ENCODE measurements around the gene C2orf68. TPM values are rescaled to one million over a fixed set of nuclear protein-coding genes. Genes with fewer than 3 reads are reported as not detected.
A peak's percentile ranks its signal among the peaks of the same experiment; 100 is the strongest.

Gene C2orf68
- total RNA-seq, 4 donors from 2014 or later, result 12.3 to 21.0 (median 19.8) TPM

GRCh38 chr2:85588645-85589044 is 23.2 kb downstream of the C2orf68 start:
- peak overlapping the region in 3 of 4 donors; percentile 33 to 73 (median 63) for H3K27ac ChIP-seq
- WGBS, 2 donors (ENCODE audit: low coverage in 1 of 2), result 85 to 88% methylated on average over 3 to 4 of the region's 4 CpGs
- H3K36me3 ChIP-seq, result peaks cover 0 to 6% of the 10 kb centered on the region in 2 donors
- ATAC-seq, result no peak
- no peaks in the 10 kb centered on the region for H3K9me3 ChIP-seq
- H3K27me3 ChIP-seq, result no peaks in the 10 kb centered on the region
- H3K4me1 ChIP-seq, result peaks cover 0 to 95% (median 39%) of the 10 kb centered on the region in 3 donors
- no peak overlapping the region for H3K4me3 ChIP-seq
- no peak for TF ChIP-seq EP300 (IDR thresholded peaks at IDR 0.05)
- no peak for TF ChIP-seq CTCF (IDR thresholded peaks at IDR 0.05)
- TF ChIP-seq POLR2AphosphoS5 (IDR thresholded peaks at IDR 0.05), result no peak
- no peak for TF ChIP-seq POLR2A (IDR thresholded peaks at IDR 0.05)

GRCh38 chr2:85588236-85588635 is 23.6 kb downstream of the C2orf68 start:
- WGBS, 2 donors (ENCODE audit: low coverage in 1 of 2), result 85 to 89% methylated on average over 4 of the region's 4 CpGs

GRCh38 chr2:85585781-85586105 is 26.1 kb downstream of the C2orf68 start:
- TF ChIP-seq POLR2A (IDR thresholded peaks at IDR 0.05) (no peak), POLR2AphosphoS5 (IDR thresholded peaks at IDR 0.05) (peak; percentile 86), EP300 (IDR thresholded peaks at IDR 0.05) (no peak), CTCF (IDR thresholded peaks at IDR 0.05) (no peak)
- WGBS, 2 donors (ENCODE audit: low coverage in 1 of 2), result 50 to 60% methylated on average over 1 of the region's 1 CpG
- ATAC-seq, result no peak
- Histone ChIP-seq H3K36me3 (no peaks in the 10 kb centered on the region), H3K27ac (peak overlapping the region; percentile 41 to 90 (median 89)), H3K27me3 (no peaks in the 10 kb centered on the region), H3K4me1 (peaks cover 0 to 76% (median 31%) of the 10 kb centered on the region in 3 donors), H3K4me3 (peak overlapping the region in 1 of 2 donors; percentile 79), H3K9me3 (no peaks in the 10 kb centered on the region)

More at GRCh38 chr2:85588236-85588635, 23.6 kb downstream of the C2orf68 start:
- Histone ChIP-seq H3K27me3 (no peaks in the 10 kb centered on the region), H3K4me3 (no peak overlapping the region), H3K9me3 (no peaks in the 10 kb centered on the region), H3K27ac (peak overlapping the region in 3 of 4 donors; percentile 33 to 73 (median 63)), H3K4me1 (peaks cover 0 to 97% (median 42%) of the 10 kb centered on the region in 3 donors), H3K36me3 (peaks cover 0 to 5% of the 10 kb centered on the region in 2 donors)
- ATAC-seq, result no peak
- TF ChIP-seq CTCF (IDR thresholded peaks at IDR 0.05), result no peak
- TF ChIP-seq POLR2A (IDR thresholded peaks at IDR 0.05), result no peak
- TF ChIP-seq POLR2AphosphoS5 (IDR thresholded peaks at IDR 0.05), result no peak
- no peak for TF ChIP-seq EP300 (IDR thresholded peaks at IDR 0.05)

- 27 to 40% methylated on average over 3 to 4 of the region's 9 CpGs for WGBS, 2 donors (ENCODE audit: low coverage in 1 of 2)
- Histone ChIP-seq H3K27ac (peak overlapping the region; percentile 41 to 90 (median 89)), H3K36me3 (no peaks in the 10 kb centered on the region), H3K27me3 (no peaks in the 10 kb centered on the region), H3K4me1 (peaks cover 0 to 72% (median 33%) of the 10 kb centered on the region in 3 donors), H3K9me3 (no peaks in the 10 kb centered on the region), H3K4me3 (peak overlapping the region; percentile 39 to 79)
- TF ChIP-seq POLR2A (IDR thresholded peaks at IDR 0.05) (no peak), CTCF (IDR thresholded peaks at IDR 0.05) (no peak), POLR2AphosphoS5 (IDR thresholded peaks at IDR 0.05) (peak; percentile 79)
- peak; percentile 72 for ATAC-seq
These were observed 26.7 kb downstream of the C2orf68 start for GRCh38 chr2:85584857-85585780.

All from gastroesophageal sphincter (tissue), 4 donors.